HG03066 (cell line): Measurements from ENCODE around the gene PSMC3IP.
A peak's percentile ranks its signal among the peaks of the same experiment; 100 is the strongest.

Source experiments
- ATAC-seq: cut with Tn5 transposase; IDR thresholded peaks from one replicate; pipeline ENCODE4 v1.9.1; 2021; ENCODE audit warnings: low read depth; ENCODE audit not compliant: unreplicated experiment

Gene PSMC3IP

GRCh38 chr17:42586514-42587230 lies 9.1 kb upstream of the PSMC3IP start:
- ATAC-seq = no peak

GRCh38 chr17:42585353-42585752 lies 7.8 kb upstream of the PSMC3IP start:
- no peak for ATAC-seq

GRCh38 chr17:42584880-42585279 lies 7.4 kb upstream of the PSMC3IP start:
- ATAC-seq = no peak

- no peak for ATAC-seq
Measured at GRCh38 chr17:42581744-42582270, 4.3 kb upstream of the PSMC3IP start.

GRCh38 chr17:42579794-42580551 lies 2.4 kb upstream of the PSMC3IP start:
- ATAC-seq = no peak

DNA sequence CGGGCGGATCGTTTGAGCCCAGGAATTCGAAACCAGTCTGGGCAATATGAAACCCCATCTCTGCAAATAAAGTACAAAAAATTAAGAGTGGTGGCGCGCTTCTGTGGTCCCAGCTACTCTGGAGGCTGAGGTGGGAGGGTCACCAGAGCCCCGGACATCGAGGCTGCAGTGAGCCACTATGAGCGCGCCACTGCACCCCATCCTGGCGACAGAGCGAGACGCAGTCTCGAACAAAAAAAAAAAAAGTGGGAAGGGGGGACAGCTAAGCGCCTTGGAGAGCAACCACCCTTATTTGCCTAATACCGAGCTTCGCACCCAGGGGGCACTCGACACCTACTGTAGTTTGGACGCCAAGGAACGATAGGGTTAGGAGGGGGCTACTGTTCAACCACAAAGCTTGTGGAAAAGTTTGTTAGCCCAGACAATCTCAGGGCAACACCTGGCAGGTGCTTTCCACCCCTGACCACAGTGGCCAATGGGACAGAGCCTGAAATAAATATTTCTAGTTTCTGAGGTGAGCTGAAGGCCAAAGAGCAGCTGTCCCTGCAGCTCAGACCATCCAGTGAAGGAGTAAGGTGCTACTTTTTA lies 847 bp upstream of the PSMC3IP start:
- ATAC-seq = peak; percentile 49

DNA sequence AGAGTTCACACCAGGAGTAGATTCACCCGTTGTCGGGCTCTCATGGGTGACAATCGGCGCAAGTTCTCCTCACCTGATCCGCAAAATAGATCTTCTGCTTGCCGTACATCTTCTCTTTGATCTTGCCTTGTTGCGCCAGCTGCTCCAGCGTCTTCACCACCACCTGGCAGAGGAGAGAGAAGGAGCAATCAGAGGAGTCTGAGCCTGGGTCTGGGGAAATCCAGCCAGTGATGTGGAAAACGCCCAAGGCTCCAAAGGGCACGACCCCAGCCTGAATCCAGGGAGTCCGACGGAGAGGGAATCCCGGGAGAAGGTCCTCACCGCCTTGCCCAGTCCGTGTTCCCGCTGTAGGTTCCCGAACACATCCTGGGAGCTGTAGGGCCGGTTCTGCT lies 393 bp downstream of the PSMC3IP start:
- no peak for ATAC-seq

GRCh38 chr17:42574463-42574862 lies 3.1 kb downstream of the PSMC3IP start:
- no peak for ATAC-seq

- ATAC-seq = no peak
Measured at GRCh38 chr17:42573095-42573494, 4.4 kb downstream of the PSMC3IP start.

- ATAC-seq = no peak
Measured at GRCh38 chr17:42571435-42572225, 5.9 kb downstream of the PSMC3IP start.

- ATAC-seq = no peak
Measured at GRCh38 chr17:42568341-42569111, 9.0 kb downstream of the PSMC3IP start.

GRCh38 chr17:42566883-42567573 lies 10.5 kb downstream of the PSMC3IP start, which contains the start of gene MLX:
TSS of gene MLX (plus strand) at chr17:42567100. CDS start at chr17:42567125, 25 bp downstream.
- ATAC-seq = peak; percentile 62

DNA sequence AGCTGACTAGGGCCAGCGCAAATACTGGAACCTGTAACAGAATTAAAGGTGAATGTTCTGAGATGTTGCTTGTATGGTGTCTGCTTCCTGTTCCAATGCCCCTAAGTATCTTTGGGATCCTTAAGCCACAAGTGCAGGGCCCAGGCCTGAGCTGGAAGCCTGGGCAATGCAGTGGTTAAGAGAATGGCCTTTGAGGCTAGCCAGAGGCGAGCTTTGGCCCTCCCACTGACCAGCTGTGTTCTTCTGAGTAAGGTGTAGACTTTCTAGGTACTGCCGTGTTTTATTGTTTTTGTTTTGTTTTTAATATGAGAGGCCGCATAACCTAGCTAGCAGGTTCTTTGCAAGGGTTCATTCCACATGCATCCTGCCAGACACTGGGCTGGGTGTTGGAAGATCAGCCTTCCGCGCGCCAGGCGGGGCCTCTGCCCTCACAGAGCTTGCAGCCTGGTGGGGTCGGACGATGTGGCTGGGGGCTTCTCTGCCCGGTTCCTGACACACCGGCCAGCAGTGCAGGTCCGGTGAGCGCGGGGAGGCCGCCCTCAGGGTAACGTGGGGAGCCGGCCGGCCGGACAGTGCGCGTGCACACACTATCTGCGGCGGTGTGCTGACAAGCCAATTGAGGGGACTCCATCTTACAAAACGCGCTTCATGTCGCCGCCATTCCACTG lies 11.2 kb downstream of the PSMC3IP start:
- ATAC-seq = no peak

- no peak for ATAC-seq
Measured at GRCh38 chr17:42565523-42566214, 11.9 kb downstream of the PSMC3IP start.

GRCh38 chr17:42564815-42565522 lies 12.6 kb downstream of the PSMC3IP start:
- no peak for ATAC-seq

- no peak for ATAC-seq
Measured at GRCh38 chr17:42563950-42564349, 13.6 kb downstream of the PSMC3IP start.

- no peak for ATAC-seq
Measured at GRCh38 chr17:42563543-42563942, 14.0 kb downstream of the PSMC3IP start.

DNA sequence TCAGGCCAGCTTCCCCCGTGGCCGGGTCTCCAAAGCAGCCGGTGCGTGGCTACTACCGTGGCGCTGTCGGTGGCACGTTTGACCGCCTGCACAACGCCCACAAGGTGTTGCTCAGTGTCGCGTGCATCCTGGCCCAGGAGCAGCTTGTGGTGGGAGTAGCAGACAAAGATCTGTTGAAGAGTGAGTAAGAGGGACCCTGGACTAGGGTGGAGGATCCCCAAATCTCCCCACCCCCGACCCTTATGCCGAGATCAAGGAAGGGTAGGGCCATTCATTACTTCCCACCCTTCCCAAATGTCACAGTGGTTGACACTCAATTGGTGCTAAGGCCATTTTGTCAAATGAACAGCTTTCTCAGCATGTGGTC lies 14.4 kb downstream of the PSMC3IP start:
- ATAC-seq = no peak
